ENCODE data around the gene PBX3. TPM values are rescaled to one million over a fixed set of nuclear protein-coding genes. Genes with fewer than 3 reads are reported as not detected.
A peak's percentile ranks its signal among the peaks of the same experiment; 100 is the strongest.

PBX3 gene
- total and polyA plus RNA-seq, 8 donors: 36.3 to 53.6 (median 42.8) TPM

DNA sequence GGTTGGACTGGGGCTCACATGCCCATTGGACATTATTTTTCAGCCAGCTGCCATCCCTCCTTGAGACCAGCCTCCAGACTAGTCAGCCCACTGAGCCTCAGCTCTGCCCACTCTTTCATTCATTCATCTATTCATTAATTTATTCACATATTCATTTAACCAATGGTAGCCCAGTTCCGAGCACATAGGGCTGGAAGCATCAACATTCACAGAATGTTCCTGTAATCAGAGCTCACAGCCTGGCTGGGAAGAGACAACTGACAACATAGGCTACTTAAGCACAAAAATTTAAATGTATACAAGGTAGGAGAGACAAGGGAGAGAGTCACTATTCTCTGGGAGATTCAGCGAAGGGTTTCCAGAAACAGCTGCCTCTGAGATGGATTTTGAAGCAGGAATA lies 17.0 kb upstream of the PBX3 start:
- no peak for DNase-seq
- no peak for ATAC-seq
- TF ChIP-seq, protein P1, sequence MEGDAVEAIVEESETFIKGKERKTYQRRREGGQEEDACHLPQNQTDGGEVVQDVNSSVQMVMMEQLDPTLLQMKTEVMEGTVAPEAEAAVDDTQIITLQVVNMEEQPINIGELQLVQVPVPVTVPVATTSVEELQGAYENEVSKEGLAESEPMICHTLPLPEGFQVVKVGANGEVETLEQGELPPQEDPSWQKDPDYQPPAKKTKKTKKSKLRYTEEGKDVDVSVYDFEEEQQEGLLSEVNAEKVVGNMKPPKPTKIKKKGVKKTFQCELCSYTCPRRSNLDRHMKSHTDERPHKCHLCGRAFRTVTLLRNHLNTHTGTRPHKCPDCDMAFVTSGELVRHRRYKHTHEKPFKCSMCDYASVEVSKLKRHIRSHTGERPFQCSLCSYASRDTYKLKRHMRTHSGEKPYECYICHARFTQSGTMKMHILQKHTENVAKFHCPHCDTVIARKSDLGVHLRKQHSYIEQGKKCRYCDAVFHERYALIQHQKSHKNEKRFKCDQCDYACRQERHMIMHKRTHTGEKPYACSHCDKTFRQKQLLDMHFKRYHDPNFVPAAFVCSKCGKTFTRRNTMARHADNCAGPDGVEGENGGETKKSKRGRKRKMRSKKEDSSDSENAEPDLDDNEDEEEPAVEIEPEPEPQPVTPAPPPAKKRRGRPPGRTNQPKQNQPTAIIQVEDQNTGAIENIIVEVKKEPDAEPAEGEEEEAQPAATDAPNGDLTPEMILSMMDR (IDR thresholded peaks at IDR 0.05): no peak
- Histone ChIP-seq H3K9me3 (no peaks in the 10 kb centered on the region), H3K27ac (no peak overlapping the region), H3K4me3 (no peak overlapping the region), H3K27me3 (no peaks in the 10 kb centered on the region), H3K4me1 (no peaks in the 10 kb centered on the region), H3K36me3 (no peaks in the 10 kb centered on the region)
- intact Hi-C loops (cut with DNase I): no loop called here

DNA sequence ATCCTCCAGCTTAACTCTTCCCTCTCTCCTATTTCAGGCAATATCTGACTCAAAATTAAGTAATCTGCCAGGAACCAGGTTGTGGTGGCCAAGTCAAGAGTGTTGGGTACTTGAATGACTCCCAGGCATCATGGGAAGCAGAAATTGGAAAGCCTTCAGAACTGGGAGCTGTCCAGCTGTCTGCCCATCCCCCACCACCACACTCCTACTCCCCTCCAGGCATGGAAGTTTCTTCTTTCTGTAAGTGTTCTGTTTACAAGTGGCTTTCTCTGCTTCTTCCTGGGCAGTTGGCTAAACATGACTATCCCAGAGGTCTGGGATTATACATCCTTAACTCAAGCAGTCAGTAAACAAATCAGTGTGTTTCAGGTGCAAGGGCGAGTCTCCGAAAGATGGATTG lies 14.6 kb upstream of the PBX3 start:
- TF ChIP-seq, protein P1 (IDR thresholded peaks at IDR 0.05): no peak
- intact Hi-C loops (cut with DNase I): no loop called here
- H3K27me3 ChIP-seq: no peaks in the 10 kb centered on the region
- H3K4me1 ChIP-seq: no peaks in the 10 kb centered on the region
- H3K36me3 ChIP-seq: no peaks in the 10 kb centered on the region
- ATAC-seq (peak; percentile 47), DNase-seq (peak in 1 of 4 donors; percentile 23)
- H3K4me3 ChIP-seq: no peak overlapping the region
- H3K9me3 ChIP-seq: no peaks in the 10 kb centered on the region
- H3K27ac ChIP-seq: no peak overlapping the region

DNA sequence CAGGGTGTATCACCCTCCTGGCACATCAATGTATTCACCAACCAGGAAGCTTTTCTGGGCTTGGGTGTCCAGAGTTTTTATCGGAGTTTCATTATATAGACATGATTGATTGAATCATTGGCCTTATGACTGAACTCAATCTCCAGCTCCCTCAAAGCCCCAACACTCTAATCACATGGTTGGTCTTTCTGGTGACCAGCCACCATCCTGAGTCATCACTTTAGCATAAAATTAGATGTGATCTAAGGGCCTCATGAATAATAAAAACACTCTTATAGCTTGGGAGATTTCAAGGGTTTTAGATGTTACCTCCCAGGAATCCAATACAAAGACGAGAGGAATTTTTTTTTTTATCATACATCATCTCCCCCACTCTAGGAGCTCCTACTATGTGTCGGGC lies 7.7 kb upstream of the PBX3 start:
- intact Hi-C loops (cut with DNase I): no loop called here
- H3K4me1 ChIP-seq: no peaks in the 10 kb centered on the region

DNA sequence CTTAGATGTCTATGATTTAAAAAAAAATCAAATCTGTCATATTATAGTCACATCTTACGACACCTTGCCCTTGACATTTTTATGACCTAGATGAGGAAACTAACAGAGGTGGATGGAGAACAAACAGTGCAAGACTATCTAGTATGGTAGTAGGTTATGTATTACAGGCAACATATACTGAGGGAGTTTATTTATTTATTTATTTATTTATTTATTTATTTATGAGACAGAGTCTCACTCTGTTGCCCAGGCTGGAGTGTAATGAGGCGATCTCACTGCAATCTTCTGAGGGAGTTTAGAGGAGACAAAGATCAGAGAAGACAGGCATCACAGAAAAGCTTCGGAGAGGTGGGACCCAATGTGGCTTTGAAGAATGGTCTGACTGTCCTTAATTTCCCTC lies 4.5 kb upstream of the PBX3 start:
- no peaks in the 10 kb centered on the region for H3K36me3 ChIP-seq
- intact Hi-C loops (cut with DNase I): no loop called here
- peaks cover 7 to 9% of the 10 kb centered on the region in 2 donors for H3K4me1 ChIP-seq
- H3K4me3 ChIP-seq: no peak overlapping the region
- ATAC-seq: no peak
- H3K27me3 ChIP-seq: no peaks in the 10 kb centered on the region
- no peak overlapping the region for H3K27ac ChIP-seq
- no peaks in the 10 kb centered on the region for H3K9me3 ChIP-seq
- no peak for DNase-seq
- TF ChIP-seq, protein P1 (IDR thresholded peaks at IDR 0.05): no peak

More for the DNA sequence above, 7.7 kb upstream of the PBX3 start:
- ATAC-seq: no peak
- H3K27ac ChIP-seq: no peak overlapping the region
- H3K36me3 ChIP-seq: no peaks in the 10 kb centered on the region
- TF ChIP-seq, protein P1 (IDR thresholded peaks at IDR 0.05): no peak
- H3K27me3 ChIP-seq: no peaks in the 10 kb centered on the region
- no peaks in the 10 kb centered on the region for H3K9me3 ChIP-seq
- no peak overlapping the region for H3K4me3 ChIP-seq
- DNase-seq: no peak

DNA sequence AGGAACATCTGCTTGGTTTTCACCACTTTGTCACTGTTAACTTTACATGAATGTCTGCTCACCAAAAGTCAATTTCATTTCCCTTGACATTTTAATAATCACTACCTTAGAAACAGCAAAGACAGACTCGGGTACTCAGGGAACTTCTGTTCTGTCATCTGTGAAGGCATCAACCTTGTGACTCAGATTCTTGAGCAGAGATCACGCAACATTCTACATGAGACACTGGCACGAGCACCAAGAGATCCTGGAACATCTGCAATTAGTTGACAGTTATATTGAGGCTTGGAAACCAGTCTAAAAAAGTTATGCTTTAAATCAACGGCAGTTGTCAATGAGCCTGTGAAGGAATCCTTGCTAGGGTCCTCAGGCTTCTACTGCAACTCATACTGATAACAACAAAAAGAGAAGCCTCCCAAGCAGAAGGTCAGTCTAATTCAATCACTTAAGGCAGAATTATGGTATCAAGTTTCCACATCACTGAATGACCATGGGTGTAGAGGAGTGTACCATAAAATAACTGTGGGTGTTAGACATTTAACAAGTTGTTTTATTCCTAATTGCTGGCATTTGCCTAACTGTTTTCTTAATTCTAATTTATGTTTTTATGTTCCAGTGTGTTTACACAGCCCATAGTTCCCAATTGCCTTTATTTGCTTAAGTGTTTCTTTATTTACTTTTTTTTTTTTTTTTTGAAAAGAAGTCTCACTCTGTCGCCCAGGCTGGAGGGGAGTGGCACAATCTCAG lies 3.3 kb upstream of the PBX3 start:
- DNase-seq (no peak), ATAC-seq (no peak)
- H3K27ac ChIP-seq: no peak overlapping the region
- no peak overlapping the region for H3K4me3 ChIP-seq
- intact Hi-C loops (cut with DNase I): no loop called here
- no peaks in the 10 kb centered on the region for H3K9me3 ChIP-seq
- H3K27me3 ChIP-seq: no peaks in the 10 kb centered on the region
- no peaks in the 10 kb centered on the region for H3K36me3 ChIP-seq
- peaks cover 7 to 14% of the 10 kb centered on the region in 2 donors for H3K4me1 ChIP-seq
- TF ChIP-seq, protein P1 (IDR thresholded peaks at IDR 0.05): no peak

Measured in left lung (tissue), 10 donors.